Activated CD8-positive, alpha-beta memory T cell treated with anti-CD3 and anti-CD28 coated beads for 24 hours (primary cell): ENCODE measurements around the gene MRPS30.
"Not testable (repeated sequence)": the region's sequence is repeated elsewhere in the genome, so short reads cannot be mapped to it uniquely, and the experiment has no call there.

ENCODE experiments used
- DNase-seq: peaks from one replicate; pipeline ENCODE4 v3.0.0-alpha.2; 2020

MRPS30 gene

GRCh38 chr5:44824662-44825061 is 15.9 kb downstream of the MRPS30 start:
- not testable (repeated sequence) for DNase-seq

GRCh38 chr5:44827681-44828080 is 18.9 kb downstream of the MRPS30 start:
- DNase-seq: no peak

GRCh38 chr5:44828719-44829118 is 20.0 kb downstream of the MRPS30 start:
- DNase-seq: no peak

GRCh38 chr5:44830951-44831350 is 22.2 kb downstream of the MRPS30 start:
- DNase-seq: no peak

- no peak for DNase-seq
Observed at GRCh38 chr5:44833249-44833648, 24.5 kb downstream of the MRPS30 start.

GRCh38 chr5:44835693-44836092 is 26.9 kb downstream of the MRPS30 start:
- DNase-seq: no peak

DNA sequence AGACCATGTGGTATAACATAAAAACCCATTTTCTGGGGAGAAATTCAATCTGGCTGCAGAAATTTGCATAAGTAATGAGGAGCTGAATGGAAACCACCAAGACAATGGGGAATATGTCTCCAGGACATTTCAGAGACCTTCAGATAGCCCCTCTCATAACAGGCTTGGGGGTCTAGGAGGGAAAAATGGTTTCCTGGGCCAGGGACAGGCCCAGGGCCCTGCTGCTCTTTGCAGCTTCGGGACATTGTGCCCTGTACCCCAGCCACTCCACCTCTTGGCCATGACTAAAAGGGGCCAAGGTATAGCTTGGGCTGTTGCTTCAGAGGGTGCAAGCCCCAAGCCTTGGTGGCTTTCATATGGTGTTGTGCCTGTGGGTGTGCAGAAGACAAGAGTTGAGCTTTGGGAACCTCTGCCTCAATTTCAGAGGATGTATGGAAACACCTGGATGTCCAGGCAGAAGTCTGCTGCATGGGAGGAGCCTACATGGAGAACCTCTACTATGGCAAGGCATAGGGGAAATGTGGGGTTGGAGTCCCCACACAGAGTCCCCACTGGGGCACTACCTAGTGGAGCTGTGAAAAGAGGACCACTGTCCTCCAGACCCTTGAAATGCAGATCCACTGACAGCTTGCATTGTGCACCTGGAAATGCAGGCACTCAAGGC is 30.4 kb downstream of the MRPS30 start:
- DNase-seq: no peak

GRCh38 chr5:44842496-44843282 is 33.9 kb downstream of the MRPS30 start:
- DNase-seq: no peak

DNA sequence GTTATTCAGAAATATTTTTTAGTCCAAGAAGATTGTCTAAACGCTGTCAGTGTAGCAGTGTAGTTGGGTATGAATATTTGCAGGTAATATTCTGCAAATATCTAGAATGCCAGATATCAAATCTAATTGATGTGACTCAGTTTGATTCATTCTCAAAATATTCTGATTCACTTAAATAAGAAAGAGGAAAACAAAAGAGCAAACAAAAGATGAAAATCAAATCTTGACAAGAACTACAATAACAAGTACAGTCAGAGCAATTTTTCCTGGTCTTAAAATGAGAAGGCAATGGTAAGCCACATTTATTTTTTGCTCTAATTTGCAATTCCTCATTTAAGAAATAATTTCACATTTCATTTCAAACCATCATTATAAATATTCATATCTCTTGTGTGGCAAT is 36.0 kb downstream of the MRPS30 start:
- DNase-seq: no peak

GRCh38 chr5:44845777-44846176 is 37.0 kb downstream of the MRPS30 start:
- DNase-seq: no peak

DNA sequence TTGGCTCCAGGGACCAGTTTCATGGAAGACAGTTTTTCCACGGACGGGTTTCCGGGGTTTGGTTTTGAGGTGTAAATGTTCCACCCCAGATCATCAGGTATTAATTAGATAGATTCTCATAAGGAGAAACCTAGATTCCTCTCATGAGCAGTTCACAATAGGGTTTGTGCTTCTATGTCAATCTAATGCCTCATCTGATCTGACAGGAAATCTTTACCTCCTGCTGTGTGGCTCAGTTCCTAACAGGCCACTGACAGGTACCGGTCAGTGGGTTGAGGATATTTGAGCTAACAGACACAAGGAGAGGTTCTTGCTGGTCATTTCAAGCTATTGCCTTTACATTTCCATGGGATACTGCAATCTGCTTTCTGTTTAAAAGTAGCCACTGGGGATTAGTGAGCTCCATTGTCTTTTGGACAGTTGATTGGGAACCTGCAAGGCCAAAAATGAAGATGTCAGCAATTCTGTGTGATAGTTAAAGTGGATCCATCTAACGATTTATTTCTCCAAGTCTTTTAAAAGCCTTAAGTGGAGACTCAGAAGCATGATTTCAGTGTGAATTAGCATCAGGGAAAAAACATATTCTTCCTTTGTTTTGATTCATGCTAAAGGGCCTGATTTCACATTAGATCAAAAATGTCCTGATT is 38.6 kb downstream of the MRPS30 start:
- DNase-seq: no peak

DNA sequence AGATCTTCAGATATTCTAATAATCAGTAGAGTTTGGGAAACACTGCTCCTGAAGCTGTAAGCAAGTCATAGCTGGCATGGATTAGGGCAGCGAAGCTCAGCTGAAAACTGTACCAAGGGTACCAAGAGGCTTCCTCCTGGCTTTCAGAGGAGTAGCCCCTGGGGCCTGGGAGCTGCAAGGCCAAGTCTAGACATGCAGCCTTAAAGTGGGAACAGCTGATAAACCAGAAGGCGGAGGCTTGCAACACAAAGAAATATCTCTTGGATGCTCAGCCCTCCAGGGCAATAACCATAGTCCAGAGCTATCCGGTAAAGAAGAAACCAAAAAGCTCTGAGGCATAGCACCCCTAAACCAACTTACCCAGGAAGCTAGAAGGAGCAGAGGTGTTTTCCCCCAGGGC is 51.5 kb downstream of the MRPS30 start:
- DNase-seq: no peak

GRCh38 chr5:44862808-44863207 is 54.1 kb downstream of the MRPS30 start:
- no peak for DNase-seq
